ENCODE data around the gene MYRIP. TPM values are rescaled to one million over a fixed set of nuclear protein-coding genes. Genes with fewer than 3 reads are reported as not detected.

Gene MYRIP
- total and polyA plus RNA-seq, 2 experiments from 2014 or later: 1.5 to 1.8 TPM

- Histone ChIP-seq H3K79me2 (replicated peaks; ENCODE audit: insufficient read depth) (no peaks in the 10 kb centered on the region), H3K9me2 (ENCODE audit: insufficient read depth) (0 out of 2 replicates have a peak, but pooled peaks cover 2% of the 10 kb centered on the region), H3K27me3 (ENCODE audit: insufficient read depth) (no peaks in the 10 kb centered on the region), H3F3A (replicated peaks; ENCODE audit: low read depth) (no peaks in the 10 kb centered on the region), H4K20me1 (replicated peaks; ENCODE audit: insufficient read depth) (no peaks in the 10 kb centered on the region), H3K4me3 (no peak overlapping the region), H3K4me2 (no peak overlapping the region), H2AFZ (no peak overlapping the region), H3K4me1 (ENCODE audit: insufficient read depth) (no peaks in the 10 kb centered on the region), H3K27ac (ENCODE audit: low read depth) (no peak overlapping the region), H3K36me3 (ENCODE audit: insufficient read depth) (no peaks in the 10 kb centered on the region)
- no peaks in the 10 kb centered on the region for H3K4me1 Mint-ChIP-seq
- H3K9me3 Mint-ChIP-seq: no peaks in the 10 kb centered on the region; the same call in 1 of the 3 replicates
- no peak overlapping the region for H3K4me3 Mint-ChIP-seq
- DNase-seq (ENCODE audit: low spot score): no peak
- ATAC-seq: no peak
- H3K36me3 Mint-ChIP-seq (ENCODE audit: low read depth): no peaks in the 10 kb centered on the region
- no peak for TF ChIP-seq ZNF462 (CRISPR knock-in tag; IDR thresholded peaks at IDR 0.05)
- no peak for TF ChIP-seq JUNB (IDR thresholded peaks at IDR 0.05; ENCODE audit: unreplicated experiment)
- TF ChIP-seq NANOG (IDR thresholded peaks at IDR 0.05; ENCODE audit: borderline replicate concordance): no peak
- TF ChIP-seq POLR2AphosphoS5 (IDR thresholded peaks at IDR 0.05; ENCODE audit: low read depth): no peak
- no peak for TF ChIP-seq STAT1 (IDR thresholded peaks at IDR 0.05; ENCODE audit: unreplicated experiment)
- no peak for TF ChIP-seq CREB1 (CRISPR knock-in tag; IDR thresholded peaks at IDR 0.05; ENCODE audit: low read depth)
- TF ChIP-seq CTCF (conservative IDR thresholded peaks at IDR 0.05; ENCODE audit: low read depth in 2 of 2): no peak
- no peak for TF ChIP-seq REST (IDR thresholded peaks at IDR 0.05; ENCODE audit: unreplicated experiment)
- no peak for TF ChIP-seq EZH2phosphoT487 (IDR thresholded peaks at IDR 0.05; ENCODE audit: unreplicated experiment)
- TF ChIP-seq EZH2 (IDR thresholded peaks at IDR 0.05; ENCODE audit: low read depth, unreplicated experiment): no peak
- TF ChIP-seq ETS1 (IDR thresholded peaks at IDR 0.05): no peak
- no peak for TF ChIP-seq ZNF114 (CRISPR knock-in tag; IDR thresholded peaks at IDR 0.05)
- no peak for TF ChIP-seq ZNF331 (CRISPR knock-in tag; IDR thresholded peaks at IDR 0.05; ENCODE audit: low read depth)
- H3K27ac Mint-ChIP-seq: no peak overlapping the region
- peaks cover 2% of the 10 kb centered on the region for H3K27me3 Mint-ChIP-seq (ENCODE audit: insufficient read depth, low read depth, poor library complexity)
These were observed 334.1 kb downstream of the MYRIP start for GRCh38 chr3:40143283-40144090.
